Glomerular endothelial cell (primary cell): ENCODE results near the gene CHRDL2. TPM values are rescaled to one million over a fixed set of nuclear protein-coding genes. Genes with fewer than 3 reads are reported as not detected.

Experiments
- DNase-seq: peaks from one replicate; pipeline ENCODE4 v3.0.0-alpha.2; 2011; ENCODE audit warnings: low read depth, low spot score; ENCODE audit errors: extremely low read depth
- total RNA-seq: library from RNA; depleted of rRNA; stranded (reverse); fragments of >200 nt; gene quantifications from 2 replicates; pipeline ENCODE4 v1.2.3, GENCODE V29; 2015

Gene CHRDL2
- total RNA-seq, 1 donor from 2014 or later: not detected

- DNase-seq: no peak
These were observed 13.8 kb downstream of the CHRDL2 start for GRCh38 chr11:74717221-74717969.

GRCh38 chr11:74714904-74715303 lies 16.3 kb downstream of the CHRDL2 start:
- DNase-seq: no peak

- DNase-seq: no peak
These were observed 17.5 kb downstream of the CHRDL2 start for GRCh38 chr11:74713686-74714085.

GRCh38 chr11:74710281-74710938 lies 20.8 kb downstream of the CHRDL2 start:
- no peak for DNase-seq

- DNase-seq: no peak
These were observed 22.1 kb downstream of the CHRDL2 start for GRCh38 chr11:74709175-74709574.

DNA sequence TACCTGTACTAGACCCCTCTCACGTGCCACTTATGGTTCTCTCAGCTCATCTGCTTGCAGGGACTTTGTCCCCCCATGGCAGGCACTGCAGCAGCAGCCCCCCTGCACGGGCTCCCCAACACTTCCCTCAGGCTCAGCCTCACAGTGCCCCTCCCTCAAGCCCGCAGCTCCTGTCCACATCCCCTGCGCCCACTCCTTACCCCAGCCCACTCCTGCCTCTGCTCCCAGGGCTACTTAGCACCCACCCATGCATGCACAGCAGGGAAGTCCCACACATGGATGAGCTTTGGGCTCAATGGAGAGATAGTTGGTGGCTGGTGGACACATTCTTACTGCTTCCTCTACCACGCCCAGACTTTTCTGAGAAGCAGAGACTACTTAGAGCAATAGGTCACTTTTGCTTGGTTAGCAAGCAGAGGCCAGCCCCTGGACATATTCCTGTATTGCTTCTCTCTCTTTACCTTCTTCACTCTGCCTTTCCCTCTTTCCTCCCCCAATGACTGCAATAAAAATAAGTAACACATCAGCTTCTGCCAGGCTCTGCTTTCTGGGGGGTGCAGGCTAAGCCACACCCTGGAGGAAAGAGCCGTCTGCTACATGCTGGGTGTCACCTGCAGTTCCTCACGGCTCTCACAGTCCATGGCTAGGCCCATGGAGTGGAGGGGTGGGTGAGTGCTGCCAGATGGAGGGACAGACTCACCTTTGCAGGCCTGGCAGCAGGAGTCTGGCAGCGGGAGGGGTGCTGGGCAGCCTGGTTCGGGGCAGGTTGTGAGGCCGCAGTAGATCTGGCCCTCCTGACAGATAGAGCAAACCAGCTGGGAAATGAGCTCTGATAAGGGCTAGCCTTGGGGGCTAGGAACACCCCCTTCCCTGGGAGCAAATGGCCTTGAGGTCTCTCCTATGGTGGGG lies 23.4 kb downstream of the CHRDL2 start:
- no peak for DNase-seq

- no peak for DNase-seq
These were observed 24.0 kb downstream of the CHRDL2 start for GRCh38 chr11:74707182-74707581.

DNA sequence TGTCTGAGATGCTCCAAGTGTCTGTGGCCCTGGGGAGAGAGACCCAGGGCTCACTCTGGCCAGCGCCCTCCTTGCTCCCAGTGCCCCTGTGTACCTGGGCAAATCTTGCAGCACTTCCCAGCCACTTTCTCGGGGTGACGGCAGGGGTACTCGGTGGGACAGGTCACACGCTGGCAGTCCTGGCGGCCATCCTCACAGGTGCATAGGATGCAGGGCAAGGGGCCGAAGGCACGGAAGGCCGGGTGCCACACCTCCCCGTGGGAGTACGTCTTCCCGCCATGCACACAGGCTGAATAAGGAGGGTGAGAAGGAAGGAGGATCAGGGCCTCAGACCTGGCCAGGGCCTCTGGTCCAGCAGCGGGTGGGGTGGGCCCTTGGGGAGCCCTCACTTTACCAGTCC lies 28.0 kb downstream of the CHRDL2 start:
- no peak for DNase-seq

GRCh38 chr11:74702383-74703007 lies 28.7 kb downstream of the CHRDL2 start:
- DNase-seq: no peak

DNA sequence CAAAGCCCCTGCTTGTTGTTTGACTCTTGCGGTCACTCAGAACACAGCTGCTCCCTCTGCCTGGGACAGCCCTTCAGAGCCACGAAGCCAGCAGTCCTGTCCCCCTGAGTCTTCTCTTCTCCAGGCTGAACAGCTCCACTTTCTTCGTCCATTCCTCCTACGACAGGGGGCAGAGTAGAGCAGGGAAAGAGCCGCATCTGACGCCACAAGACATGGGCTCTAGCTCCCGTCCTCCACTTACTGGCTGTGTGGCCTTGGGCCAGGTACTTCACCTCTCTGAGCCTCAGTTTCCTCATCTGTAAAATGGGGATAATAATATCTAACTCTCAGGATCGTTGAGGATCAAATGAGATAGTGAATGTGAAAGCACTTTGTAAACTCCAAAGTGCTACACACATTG lies 29.9 kb downstream of the CHRDL2 start:
- DNase-seq: no peak

DNA sequence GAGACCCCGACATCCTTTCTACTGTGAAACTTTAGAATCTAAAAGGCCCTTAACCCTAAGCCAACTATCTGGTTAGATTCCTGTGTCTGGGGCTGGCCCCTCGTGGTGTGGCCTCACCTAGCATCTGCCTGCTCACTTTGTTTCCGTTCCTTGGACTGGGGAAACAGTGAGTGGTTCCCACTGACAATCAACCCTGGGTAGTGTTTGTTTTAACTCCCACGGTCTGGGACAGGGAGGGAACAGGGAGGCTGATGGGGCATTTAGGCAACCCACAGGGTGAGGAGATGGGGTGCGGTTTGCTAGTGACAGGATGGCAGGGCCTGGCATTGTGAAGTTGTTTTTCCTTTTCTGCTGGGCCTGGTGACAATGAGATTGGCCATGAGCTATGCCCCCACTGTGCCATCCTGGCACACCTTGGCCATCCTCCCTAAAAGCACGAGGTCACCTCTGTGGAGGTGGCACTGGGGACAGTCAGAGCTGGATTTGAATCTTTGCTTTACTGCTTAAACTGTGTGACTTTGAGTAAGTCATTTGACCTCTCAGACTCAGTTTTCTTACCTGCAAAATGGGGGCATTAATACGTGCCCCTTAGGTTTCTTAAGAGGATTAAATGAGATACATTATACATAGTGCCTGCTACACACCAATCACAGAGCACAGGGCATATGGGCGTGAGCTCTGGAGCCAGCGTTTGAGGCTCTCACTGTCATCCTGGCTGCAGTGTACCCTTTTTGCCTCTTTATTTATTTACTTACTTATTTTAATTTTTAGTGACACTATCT lies 31.4 kb downstream of the CHRDL2 start:
- no peak for DNase-seq

DNA sequence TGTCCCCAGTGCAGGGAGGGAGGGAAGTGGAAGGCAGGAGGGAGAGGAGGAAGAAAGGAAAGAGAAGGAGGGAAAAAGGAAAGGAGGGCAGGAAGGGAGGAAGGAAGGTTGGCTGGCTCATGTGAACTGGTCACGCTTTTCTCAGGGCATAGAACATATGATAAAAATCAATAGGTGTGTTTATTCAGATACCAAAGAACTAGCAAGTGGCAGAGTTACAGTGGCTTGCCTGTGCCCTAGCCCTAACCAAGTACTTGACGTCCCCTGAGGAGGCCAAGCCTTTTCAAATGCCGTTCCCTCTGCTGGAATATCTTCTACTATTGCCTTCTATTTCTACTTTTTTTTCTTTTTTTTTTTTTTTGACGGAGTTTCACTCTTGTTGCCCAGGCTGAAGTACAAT lies 33.5 kb downstream of the CHRDL2 start:
- DNase-seq: no peak

- DNase-seq: no peak
These were observed 34.1 kb downstream of the CHRDL2 start for GRCh38 chr11:74696939-74697675.

DNA sequence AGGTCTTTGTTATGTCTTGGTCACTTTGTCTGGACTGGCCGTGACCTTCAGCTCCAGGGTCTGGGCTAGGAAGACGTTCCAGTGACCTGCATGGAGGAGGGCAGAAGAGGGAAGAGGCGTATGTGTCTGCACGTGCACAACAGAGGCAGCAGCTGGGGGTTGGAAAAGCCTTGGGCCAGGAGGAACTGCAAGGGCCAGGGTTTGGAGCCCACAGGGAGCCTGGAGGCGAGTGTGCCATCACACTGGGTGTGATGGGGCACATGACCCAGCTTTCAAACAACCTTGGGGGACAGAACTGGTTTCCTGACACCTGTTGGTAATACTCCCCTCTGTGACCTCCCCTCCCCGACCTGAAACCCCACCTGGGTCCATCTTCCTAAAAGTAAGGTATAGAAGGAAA lies 34.7 kb downstream of the CHRDL2 start:
- no peak for DNase-seq

- no peak for DNase-seq
These were observed 35.4 kb downstream of the CHRDL2 start for GRCh38 chr11:74695705-74696280.

DNA sequence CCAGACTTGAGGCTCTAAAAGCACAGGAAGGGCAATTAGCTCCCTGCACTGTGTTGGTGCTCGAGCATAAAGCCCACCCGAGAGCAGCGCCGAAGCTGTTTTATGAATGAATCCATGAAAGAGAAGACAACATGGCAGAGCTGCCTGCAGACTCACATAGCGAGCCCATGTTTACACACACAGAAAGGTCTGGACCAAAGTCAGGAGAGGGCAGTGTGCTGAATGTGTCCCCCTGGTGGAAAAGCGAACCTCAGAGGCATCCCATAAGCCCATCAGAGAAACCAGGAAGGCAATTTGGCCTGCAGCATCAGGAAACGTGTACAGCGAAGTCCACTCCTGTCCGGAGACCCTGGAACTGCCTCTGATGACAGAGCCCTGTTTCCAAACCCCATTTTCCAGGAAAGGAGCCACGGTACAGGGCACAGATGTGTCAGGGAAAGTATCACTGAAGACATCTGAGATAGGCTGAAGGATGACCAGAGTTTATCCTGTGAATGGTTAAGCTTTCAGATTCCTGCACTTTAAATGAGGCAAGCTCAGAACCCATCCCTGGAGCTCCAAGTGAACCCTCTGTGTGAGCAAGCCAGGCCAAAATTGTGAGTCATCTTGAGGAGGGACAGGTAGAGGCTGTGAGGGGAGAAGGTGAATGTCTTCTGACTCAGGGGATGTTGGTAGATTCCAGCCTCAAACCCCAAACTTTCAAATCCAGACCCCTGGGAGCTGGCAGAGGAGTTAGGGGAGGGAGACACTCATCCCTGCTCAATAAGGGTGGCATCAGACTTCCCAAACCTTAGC lies 36.9 kb downstream of the CHRDL2 start:
- no peak for DNase-seq

- no peak for DNase-seq
These were observed 37.7 kb downstream of the CHRDL2 start for GRCh38 chr11:74693531-74693930.

GRCh38 chr11:74691755-74692154 lies 39.5 kb downstream of the CHRDL2 start:
- DNase-seq: no peak
